NAMALWA (cell line): Measurements from ENCODE around the gene PABPN1L.

Experiments
- DNase-seq: peaks from one replicate; pipeline ENCODE4 v3.0.0-alpha.2; 2015; ENCODE audit warnings: low spot score

PABPN1L gene

GRCh38 chr16:88883946-88884345 is 17.5 kb upstream of the PABPN1L start:
- no peak for DNase-seq

- no peak for DNase-seq
These were observed 16.8 kb upstream of the PABPN1L start for GRCh38 chr16:88883117-88883895.

- DNase-seq, result peak; percentile 68
These were observed 16.0 kb upstream of the PABPN1L start for GRCh38 chr16:88882358-88883030.

- DNase-seq, result no peak
These were observed 15.4 kb upstream of the PABPN1L start for GRCh38 chr16:88881675-88882357.

GRCh38 chr16:88881007-88881615 is 14.7 kb upstream of the PABPN1L start:
- no peak for DNase-seq

GRCh38 chr16:88880226-88881006 is 14.0 kb upstream of the PABPN1L start:
- DNase-seq, result no peak

GRCh38 chr16:88879788-88880055 is 13.3 kb upstream of the PABPN1L start:
- DNase-seq, result no peak

GRCh38 chr16:88878967-88879787 is 12.7 kb upstream of the PABPN1L start:
- DNase-seq, result no peak

GRCh38 chr16:88878356-88878755 is 11.9 kb upstream of the PABPN1L start:
- no peak for DNase-seq

GRCh38 chr16:88877564-88878289 is 11.3 kb upstream of the PABPN1L start:
- DNase-seq, result no peak

- DNase-seq, result no peak
These were observed 10.6 kb upstream of the PABPN1L start for GRCh38 chr16:88876942-88877526.

- DNase-seq, result no peak
These were observed 9.3 kb upstream of the PABPN1L start for GRCh38 chr16:88875703-88876234.

GRCh38 chr16:88874938-88875599 is 8.6 kb upstream of the PABPN1L start:
- DNase-seq, result no peak

- DNase-seq, result no peak
These were observed 6.3 kb upstream of the PABPN1L start for GRCh38 chr16:88872650-88873331.

GRCh38 chr16:88871730-88872416 is 5.4 kb upstream of the PABPN1L start:
- DNase-seq, result no peak

- no peak for DNase-seq
These were observed 4.9 kb upstream of the PABPN1L start for GRCh38 chr16:88871349-88871702.

GRCh38 chr16:88870608-88871348 is 4.3 kb upstream of the PABPN1L start:
- DNase-seq, result peak; percentile 40

- DNase-seq, result no peak
These were observed 3.2 kb upstream of the PABPN1L start for GRCh38 chr16:88869673-88869980.
